Measurements from ENCODE around the gene TCEA3. TPM values are rescaled to one million over a fixed set of nuclear protein-coding genes. Genes with fewer than 3 reads are reported as not detected.
A peak's percentile ranks its signal among the peaks of the same experiment; 100 is the strongest.

TCEA3 gene
- total RNA-seq, 2 experiments from 2014 or later: 5.5 to 6.8 TPM

DNA sequence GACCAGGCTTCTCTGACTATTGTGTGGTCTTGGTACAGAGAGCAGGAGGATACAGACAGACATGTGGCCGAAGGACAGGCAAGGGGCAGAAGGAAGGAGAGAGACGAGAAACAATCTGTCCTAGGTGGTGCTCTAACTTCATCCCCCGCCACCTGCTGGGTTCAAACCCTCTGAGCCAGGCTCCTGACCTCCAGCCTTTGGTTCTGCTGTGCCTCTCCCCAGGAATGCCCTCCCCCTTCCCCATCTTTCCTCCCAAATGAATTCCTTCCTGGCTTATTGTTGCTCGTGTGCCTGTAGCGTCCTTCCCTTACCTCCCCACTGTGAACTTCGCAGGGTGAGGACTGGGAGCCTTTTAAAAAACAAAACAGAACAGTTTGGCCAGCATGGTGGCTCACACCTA, 5.4 kb downstream of the TCEA3 start:
- CTCF ChIA-PET: interaction anchor here (1.0 to 2.5 kb wide), 2 partner anchors 15 to 78 kb away, joined by 3 to 10 read pairs; no protein-coding TSS in a partner anchor
- Mint-ChIP-seq H3K4me3 (no peak overlapping the region), H3K27me3 (no peaks in the 10 kb centered on the region), H3K27ac (no peak overlapping the region), H3K9me3 (ENCODE audit: low read depth) (no peaks in the 10 kb centered on the region), H3K36me3 (ENCODE audit: low read depth) (no peaks in the 10 kb centered on the region), H3K4me1 (peaks cover 20% of the 10 kb centered on the region)
- POLR2A ChIA-PET: no interaction called here
- no peak for DNase-seq
- intact Hi-C loops (cut with DNase I, micrococcal nuclease): no loop called here
- no peak for ATAC-seq

DNA sequence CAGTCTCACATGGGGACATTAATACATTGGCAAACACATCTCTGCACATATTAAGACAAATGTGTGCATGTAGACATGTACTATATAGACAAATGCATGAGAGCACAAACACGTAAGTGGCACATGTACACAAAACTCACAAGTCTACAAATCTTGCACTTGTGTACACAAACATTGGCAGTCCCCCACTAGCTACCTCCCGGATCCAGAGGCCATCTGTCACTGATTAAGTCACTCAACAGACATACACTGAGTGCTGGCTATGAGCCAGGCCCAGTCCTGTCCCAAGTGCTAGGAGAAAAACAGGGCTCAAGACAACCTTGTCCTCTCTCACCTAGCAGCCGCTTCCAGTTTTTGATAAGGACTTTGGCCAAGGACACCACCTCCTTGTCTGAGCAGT, 7.0 kb downstream of the TCEA3 start:
- Mint-ChIP-seq H3K36me3 (ENCODE audit: low read depth) (no peaks in the 10 kb centered on the region), H3K4me1 (peaks cover 8% of the 10 kb centered on the region), H3K27me3 (no peaks in the 10 kb centered on the region), H3K4me3 (no peak overlapping the region), H3K27ac (no peak overlapping the region), H3K9me3 (ENCODE audit: low read depth) (no peaks in the 10 kb centered on the region)
- DNase-seq: no peak
- CTCF ChIA-PET: interaction anchor here (2.5 kb wide), 1 partner anchor 13 kb away, joined by 10 read pairs; no protein-coding TSS in a partner anchor
- POLR2A ChIA-PET: interaction anchor here (0.6 kb wide), 1 partner anchor 115 kb away, joined by 8 read pairs; no protein-coding TSS in a partner anchor
- intact Hi-C loops (cut with DNase I, micrococcal nuclease): no loop called here
- ATAC-seq: no peak

DNA sequence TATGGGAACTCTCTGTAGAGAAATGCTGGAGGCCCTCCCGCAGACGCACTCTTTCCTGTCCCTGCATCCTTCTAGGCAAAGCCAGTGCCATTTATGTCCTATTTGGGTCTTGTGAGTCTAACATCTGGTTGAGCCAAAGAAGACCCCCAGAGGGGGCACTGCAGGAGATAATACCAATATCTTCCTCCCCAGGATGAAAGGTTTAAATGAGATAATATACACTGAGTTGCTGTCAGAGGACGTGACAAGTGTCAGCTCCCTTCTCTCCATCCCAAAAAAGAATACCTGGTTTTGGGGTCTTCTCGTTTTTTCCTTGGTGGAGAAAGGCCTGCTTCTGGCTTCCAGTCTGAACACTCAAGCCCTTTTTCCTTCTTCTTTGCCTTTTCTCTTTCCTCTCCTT, 7.6 kb downstream of the TCEA3 start:
- peaks cover 2% of the 10 kb centered on the region for H3K4me1 Mint-ChIP-seq
- no peaks in the 10 kb centered on the region for H3K9me3 Mint-ChIP-seq (ENCODE audit: low read depth)
- ChIA-PET CTCF (interaction anchor here (2.5 kb wide), 1 partner anchor 13 kb away, joined by 10 read pairs; no protein-coding TSS in a partner anchor), POLR2A (interaction anchor here (0.6 kb wide), 1 partner anchor 115 kb away, joined by 8 read pairs; no protein-coding TSS in a partner anchor)
- no peak overlapping the region for H3K27ac Mint-ChIP-seq
- no peaks in the 10 kb centered on the region for H3K36me3 Mint-ChIP-seq (ENCODE audit: low read depth)
- no peaks in the 10 kb centered on the region for H3K27me3 Mint-ChIP-seq
- no peak overlapping the region for H3K4me3 Mint-ChIP-seq
- ATAC-seq (no peak), DNase-seq (no peak)
- intact Hi-C loops (cut with DNase I, micrococcal nuclease): no loop called here

DNA sequence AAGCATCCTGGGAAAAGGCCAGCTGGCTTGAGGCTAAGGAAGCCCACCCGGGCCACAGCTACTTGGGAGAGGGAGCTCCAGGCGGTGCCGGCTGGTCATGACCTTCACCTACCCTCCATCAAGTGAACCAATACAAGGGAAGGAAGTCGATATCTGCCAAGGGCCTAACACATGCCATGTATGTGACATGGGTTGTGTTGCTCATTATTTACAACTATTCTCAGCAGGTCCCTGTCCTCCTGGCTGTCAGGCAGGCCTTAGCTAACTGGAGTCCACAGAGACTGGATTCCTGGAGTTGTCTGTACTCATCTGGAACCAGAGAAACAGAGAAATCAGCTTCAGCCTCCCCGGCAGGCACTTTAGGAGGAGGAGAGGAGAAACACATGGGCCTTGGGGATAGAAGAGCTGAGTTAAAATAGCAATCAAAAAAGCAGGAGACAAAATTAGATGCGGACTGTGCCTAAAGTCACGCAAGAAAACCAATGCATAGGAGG, 15.7 kb downstream of the TCEA3 start:
- H3K27me3 Mint-ChIP-seq: no peaks in the 10 kb centered on the region
- H3K27ac Mint-ChIP-seq: no peak overlapping the region
- intact Hi-C loops (cut with DNase I, micrococcal nuclease): loop anchor here in 1 of 2 experiments (10.0 kb wide), 1 partner anchor 194 kb away; the partner anchor contains the start of gene HTR1D
- no peak for DNase-seq
- POLR2A ChIA-PET: no interaction called here
- peaks cover 6% of the 10 kb centered on the region for H3K4me1 Mint-ChIP-seq
- H3K36me3 Mint-ChIP-seq (ENCODE audit: low read depth): no peaks in the 10 kb centered on the region
- no peaks in the 10 kb centered on the region for H3K9me3 Mint-ChIP-seq (ENCODE audit: low read depth)
- CTCF ChIA-PET: interaction anchor here (0.6 to 0.7 kb wide), 3 partner anchors 11 to 431 kb away, joined by 3 to 4 read pairs (median 3); no protein-coding TSS in a partner anchor
- no peak overlapping the region for H3K4me3 Mint-ChIP-seq
- no peak for ATAC-seq

DNA sequence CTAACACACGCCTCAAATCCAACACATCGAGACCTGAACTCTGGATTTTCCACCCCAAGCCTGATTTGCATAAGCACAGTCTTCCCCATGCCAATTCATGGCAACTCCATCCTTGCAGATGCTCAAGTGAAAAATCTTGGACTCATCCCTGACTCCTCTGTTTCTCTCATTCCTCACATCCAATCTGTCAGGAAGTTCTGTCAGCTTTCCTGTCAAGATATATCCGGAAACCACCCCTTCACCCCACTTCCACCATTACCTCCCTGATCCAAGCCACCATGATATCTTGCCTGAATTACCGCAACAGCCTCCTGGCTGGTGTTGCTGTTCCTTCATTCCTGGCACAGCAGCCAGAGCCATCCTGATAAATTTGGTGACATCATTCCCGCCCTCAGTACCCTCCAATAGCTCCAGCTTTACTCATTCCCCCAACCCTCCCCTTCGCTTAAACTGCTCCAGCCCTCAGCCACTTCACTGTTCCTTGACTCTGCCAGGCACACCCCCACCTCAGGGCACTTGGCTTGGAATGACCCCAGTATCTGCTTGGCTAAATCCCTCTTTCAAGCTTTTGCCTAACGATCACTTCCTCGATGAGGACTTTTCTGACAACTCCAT, 17.4 kb downstream of the TCEA3 start:
- Mint-ChIP-seq H3K36me3 (ENCODE audit: low read depth) (no peaks in the 10 kb centered on the region), H3K4me3 (no peak overlapping the region), H3K4me1 (peaks cover 10% of the 10 kb centered on the region), H3K27me3 (no peaks in the 10 kb centered on the region), H3K9me3 (ENCODE audit: low read depth) (no peaks in the 10 kb centered on the region), H3K27ac (no peak overlapping the region)
- CTCF ChIA-PET: interaction anchor here (0.7 kb wide), 1 partner anchor 226 kb away, joined by 4 read pairs; no protein-coding TSS in a partner anchor
- DNase-seq: no peak
- POLR2A ChIA-PET: no interaction called here
- intact Hi-C loops (cut with DNase I, micrococcal nuclease): loop anchor here in 1 of 2 experiments (10.0 kb wide), 1 partner anchor 192 kb away; the partner anchor contains the start of gene HTR1D
- no peak for ATAC-seq

DNA sequence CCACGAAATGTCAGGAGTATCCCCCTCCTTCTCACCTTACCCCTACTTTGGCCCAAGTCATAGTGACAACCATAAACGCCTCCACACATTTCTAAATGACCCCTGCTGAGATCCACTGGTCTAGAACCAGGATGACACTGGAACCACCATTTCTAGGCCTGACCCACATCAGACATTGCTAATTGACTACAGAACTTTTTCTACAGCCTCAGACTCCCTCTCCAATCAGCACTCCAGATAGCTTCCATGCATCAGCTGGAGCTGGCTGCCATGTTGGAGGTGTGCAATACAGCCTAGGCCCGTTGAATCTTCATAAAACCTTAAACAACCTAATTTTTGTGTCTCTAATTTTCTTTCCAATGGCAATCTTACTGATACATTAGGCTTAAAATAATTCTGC, 18.6 kb downstream of the TCEA3 start:
- intact Hi-C loops (cut with DNase I, micrococcal nuclease): loop anchor here (2.0 to 10.0 kb wide), 3 partner anchors 63 to 191 kb away; partner anchors contain the start of gene HTR1D (in 2 of the 2)
- Mint-ChIP-seq H3K27me3 (no peaks in the 10 kb centered on the region), H3K9me3 (ENCODE audit: low read depth) (no peaks in the 10 kb centered on the region), H3K36me3 (ENCODE audit: low read depth) (no peaks in the 10 kb centered on the region), H3K4me1 (peaks cover 10% of the 10 kb centered on the region), H3K27ac (no peak overlapping the region), H3K4me3 (no peak overlapping the region)
- ATAC-seq (no peak), DNase-seq (no peak)
- ChIA-PET CTCF (interaction anchor here (3.9 kb wide), 1 partner anchor 18 kb away, joined by 26 read pairs; no protein-coding TSS in a partner anchor), POLR2A (no interaction called here)

DNA sequence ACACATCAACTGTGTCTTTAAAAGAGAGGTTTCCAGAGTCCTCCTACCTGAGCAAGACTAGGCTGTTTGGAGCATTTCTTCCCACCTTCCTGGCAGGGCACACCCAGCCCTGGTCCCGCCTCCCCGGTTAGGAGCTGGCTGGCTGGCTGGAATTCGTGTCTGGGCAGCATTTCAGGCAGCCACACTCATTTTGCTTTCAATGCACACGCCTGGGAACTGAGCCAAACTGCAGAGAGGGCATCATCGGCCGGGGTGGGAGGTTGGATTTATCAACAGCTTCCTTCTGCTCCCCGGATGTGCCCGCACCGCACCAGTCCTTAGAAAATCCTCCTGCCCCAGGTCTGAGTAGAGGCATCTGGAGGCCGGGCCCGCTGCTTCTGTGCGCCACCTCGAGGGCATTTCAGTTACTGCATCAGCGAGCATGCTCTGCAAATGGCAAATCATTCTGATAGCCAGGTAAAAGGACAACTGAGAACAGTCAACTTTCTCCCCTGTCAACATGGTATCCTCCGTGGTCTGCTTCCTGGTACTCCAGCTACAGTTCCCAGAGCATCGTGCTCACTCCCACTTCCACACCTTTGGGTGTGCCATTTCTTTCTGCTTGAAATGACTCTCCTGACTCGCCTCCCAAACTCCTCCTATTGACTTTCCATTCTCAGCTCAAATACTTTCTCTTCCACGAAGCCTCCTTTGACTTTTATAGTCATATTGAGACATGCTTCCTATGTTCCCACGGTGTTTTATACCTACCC, 20.6 kb downstream of the TCEA3 start:
- Mint-ChIP-seq H3K9me3 (ENCODE audit: low read depth) (no peaks in the 10 kb centered on the region), H3K4me1 (peaks cover 10% of the 10 kb centered on the region), H3K27me3 (no peaks in the 10 kb centered on the region), H3K4me3 (no peak overlapping the region), H3K36me3 (ENCODE audit: low read depth) (no peaks in the 10 kb centered on the region), H3K27ac (no peak overlapping the region)
- ATAC-seq: peak; percentile 98
- ChIA-PET CTCF (interaction anchor here (0.5 to 3.9 kb wide), 31 partner anchors 8 to 451 kb away, joined by 3 to 26 read pairs (median 3); partner anchors contain the start of genes HNRNPR and TCEA3), POLR2A (interaction anchor here (0.7 to 1.1 kb wide), 3 partner anchors 18 to 61 kb away, joined by 3 to 4 read pairs (median 3); partner anchors contain the start of gene HNRNPR)
- peak; percentile 94 for DNase-seq
- intact Hi-C loops (cut with DNase I, micrococcal nuclease): loop anchor here (2.0 to 10.0 kb wide), 3 partner anchors 61 to 189 kb away; partner anchors contain the start of gene HTR1D (in 2 of the 2)

DNA sequence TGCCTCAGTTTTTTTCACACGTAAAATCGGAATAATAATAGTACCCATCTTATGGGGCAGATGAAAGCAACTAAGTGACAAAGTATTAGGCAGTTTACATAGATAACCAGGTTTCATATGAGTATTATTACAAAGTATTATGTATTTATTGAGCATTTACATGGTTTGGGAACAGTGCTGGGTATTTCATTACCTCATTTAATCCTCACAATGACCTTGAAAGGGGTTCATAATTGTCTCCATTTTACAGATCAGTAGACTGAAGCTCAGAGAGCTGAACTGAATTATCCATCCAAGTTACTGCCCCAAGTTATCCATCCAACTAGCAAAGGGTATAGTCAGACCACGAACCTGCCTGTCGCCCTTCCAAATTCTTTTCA, 21.2 kb downstream of the TCEA3 start:
- H3K27ac Mint-ChIP-seq: no peak overlapping the region
- no peaks in the 10 kb centered on the region for H3K9me3 Mint-ChIP-seq (ENCODE audit: low read depth)
- no peak overlapping the region for H3K4me3 Mint-ChIP-seq
- DNase-seq (no peak), ATAC-seq (no peak)
- H3K27me3 Mint-ChIP-seq: no peaks in the 10 kb centered on the region
- H3K36me3 Mint-ChIP-seq (ENCODE audit: low read depth): no peaks in the 10 kb centered on the region
- intact Hi-C loops (cut with DNase I, micrococcal nuclease): loop anchor here in 1 of 2 experiments (10.0 kb wide), 1 partner anchor 189 kb away; the partner anchor contains the start of gene HTR1D
- H3K4me1 Mint-ChIP-seq: peaks cover 10% of the 10 kb centered on the region
- ChIA-PET POLR2A (no interaction called here), CTCF (interaction anchor here (0.5 to 3.9 kb wide), 26 partner anchors 8 to 452 kb away, joined by 3 to 26 read pairs (median 4); partner anchors contain the start of genes HNRNPR and TCEA3)

DNA sequence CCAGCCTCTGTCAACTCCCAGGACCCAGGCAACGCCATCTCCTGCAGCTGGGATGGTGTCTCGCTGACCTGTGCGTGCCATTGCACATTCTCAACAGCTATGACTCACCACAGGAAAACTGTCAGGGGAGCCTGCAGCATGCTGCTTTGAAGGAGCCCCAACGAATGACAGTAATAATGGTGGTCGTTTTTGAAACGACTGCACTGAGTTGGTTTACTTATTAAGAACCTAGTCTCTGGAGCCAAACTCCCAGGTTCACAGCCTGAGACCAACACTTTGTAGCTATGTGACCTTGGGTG, 21.6 kb downstream of the TCEA3 start:
- ChIA-PET CTCF (interaction anchor here (0.9 to 3.9 kb wide), 16 partner anchors 8 to 308 kb away, joined by 3 to 26 read pairs (median 6); partner anchors contain the start of gene TCEA3), POLR2A (no interaction called here)
- H3K9me3 Mint-ChIP-seq (ENCODE audit: low read depth): no peaks in the 10 kb centered on the region
- no peaks in the 10 kb centered on the region for H3K27me3 Mint-ChIP-seq
- H3K27ac Mint-ChIP-seq: no peak overlapping the region
- no peaks in the 10 kb centered on the region for H3K36me3 Mint-ChIP-seq (ENCODE audit: low read depth)
- DNase-seq (no peak), ATAC-seq (no peak)
- intact Hi-C loops (cut with DNase I, micrococcal nuclease): loop anchor here in 1 of 2 experiments (10.0 kb wide), 1 partner anchor 188 kb away; the partner anchor contains the start of gene HTR1D
- no peak overlapping the region for H3K4me3 Mint-ChIP-seq
- peaks cover 10% of the 10 kb centered on the region for H3K4me1 Mint-ChIP-seq

DNA sequence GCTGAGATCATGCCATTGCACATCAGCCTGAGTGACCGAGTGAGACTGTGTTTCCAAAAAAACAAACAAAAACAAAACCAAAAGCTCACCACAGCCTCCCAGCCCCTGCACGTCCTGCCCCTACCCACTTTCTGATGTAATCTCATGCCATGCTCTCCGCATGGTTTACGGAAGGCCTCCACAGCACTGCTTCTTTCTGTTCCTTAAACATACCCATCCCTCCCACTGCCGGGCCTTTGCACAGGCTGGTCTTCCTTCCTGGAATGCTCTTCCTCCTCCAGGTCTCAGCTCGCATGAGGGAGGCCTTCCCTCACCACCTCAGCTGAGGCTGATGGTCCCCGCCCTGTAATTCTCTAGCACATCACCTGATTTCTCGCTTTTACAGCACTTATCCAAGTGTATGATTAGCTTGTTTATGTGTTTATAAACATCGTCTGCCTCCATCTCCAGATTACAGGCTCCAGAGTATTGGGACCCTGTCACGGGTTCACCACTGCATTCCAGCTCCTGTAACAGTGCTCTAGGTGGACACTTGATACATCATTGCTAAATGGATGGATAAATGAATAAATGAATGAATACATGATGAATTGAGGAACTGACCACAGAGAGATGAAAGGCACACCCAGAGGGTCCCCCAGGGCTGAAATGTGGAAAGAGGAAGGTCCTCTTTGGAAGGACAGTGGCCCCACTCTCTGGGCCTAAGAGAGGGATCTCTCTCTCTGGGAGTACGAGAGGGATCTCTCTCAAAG, 22.1 kb downstream of the TCEA3 start:
- ATAC-seq: no peak
- CTCF ChIA-PET: interaction anchor here (0.5 to 3.9 kb wide), 12 partner anchors 10 to 421 kb away, joined by 3 to 26 read pairs (median 6); partner anchors contain the start of gene TCEA3
- no peaks in the 10 kb centered on the region for H3K9me3 Mint-ChIP-seq (ENCODE audit: low read depth)
- peaks cover 10% of the 10 kb centered on the region for H3K4me1 Mint-ChIP-seq
- intact Hi-C loops (cut with DNase I, micrococcal nuclease): loop anchor here in 1 of 2 experiments (10.0 kb wide), 1 partner anchor 188 kb away; the partner anchor contains the start of gene HTR1D
- no peak overlapping the region for H3K27ac Mint-ChIP-seq
- no peak overlapping the region for H3K4me3 Mint-ChIP-seq
- no peak for DNase-seq
- POLR2A ChIA-PET: interaction anchor here (0.6 kb wide), 1 partner anchor 59 kb away, joined by 5 read pairs; no protein-coding TSS in a partner anchor
- H3K27me3 Mint-ChIP-seq: no peaks in the 10 kb centered on the region
- H3K36me3 Mint-ChIP-seq (ENCODE audit: low read depth): peaks cover under 1% of the 10 kb centered on the region
